Colonic mucosa (tissue), 4 donors: ENCODE results near the gene HOXC5. TPM values are rescaled to one million over a fixed set of nuclear protein-coding genes. Genes with fewer than 3 reads are reported as not detected.

Source experiments
- DNase-seq: peaks from one replicate; pipeline ENCODE4 v3.0.0-alpha.2; 2020
- H3K27ac ChIP-seq: fragments of 200-600 bp; one replicate; pipeline ENCODE4 v1.8.0; 2021
- H3K27me3 ChIP-seq: fragments of 200-600 bp; one replicate; pipeline ENCODE4 v1.8.0; 2021
- H3K36me3 ChIP-seq: fragments of 200-600 bp; one replicate; pipeline ENCODE4 v1.8.0; 2021
- H3K4me1 ChIP-seq: fragments of 200-600 bp; one replicate; pipeline ENCODE4 v1.8.0; 2021; ENCODE audit warnings: mild to moderate bottlenecking
- H3K4me3 ChIP-seq: fragments of 200-600 bp; one replicate; pipeline ENCODE4 v1.8.0; 2021
- H3K9ac ChIP-seq, 2 donors: one replicate each; pipeline ENCODE4 v1.7.0; 2013; ENCODE audit warnings: control low read depth in 2 of 2, low read depth in 2 of 2, low read length in 2 of 2
- H3K9me3 ChIP-seq: fragments of 200-600 bp; one replicate; pipeline ENCODE4 v1.8.0; 2021
- intact Hi-C: fragments of 100-400 bp; cut with DNase I; formaldehyde crosslinking; loops from one replicate; pipeline ENCODE4 v1.14.1; 2022
- total RNA-seq, 2 donors: library from RNA; stranded (reverse); fragmentation: NEBNext Ultra II Directional in 1 of 2; extraction: Animal tissue kit (Norgen Biotek cat#: 25700) in 1 of 2; gene quantifications; one replicate each; pipeline ENCODE4 v1.2.1, GENCODE V29; 2021
- TF ChIP-seq, protein P1 (sequence below): fragments of 200-600 bp; IDR thresholded peaks from one replicate; pipeline ENCODE4 v1.8.0; 2022; ENCODE audit warnings: antibody characterized with exemption, mild to moderate bottlenecking
- donor health status: healthy.
- donor health status: DM: no; HTN: no; CAD: no.
- donor health status: DM: no; HTN: no; CAD: no.

The HOXC5 gene
- total RNA-seq, 2 donors from 2014 or later = not detected

DNA sequence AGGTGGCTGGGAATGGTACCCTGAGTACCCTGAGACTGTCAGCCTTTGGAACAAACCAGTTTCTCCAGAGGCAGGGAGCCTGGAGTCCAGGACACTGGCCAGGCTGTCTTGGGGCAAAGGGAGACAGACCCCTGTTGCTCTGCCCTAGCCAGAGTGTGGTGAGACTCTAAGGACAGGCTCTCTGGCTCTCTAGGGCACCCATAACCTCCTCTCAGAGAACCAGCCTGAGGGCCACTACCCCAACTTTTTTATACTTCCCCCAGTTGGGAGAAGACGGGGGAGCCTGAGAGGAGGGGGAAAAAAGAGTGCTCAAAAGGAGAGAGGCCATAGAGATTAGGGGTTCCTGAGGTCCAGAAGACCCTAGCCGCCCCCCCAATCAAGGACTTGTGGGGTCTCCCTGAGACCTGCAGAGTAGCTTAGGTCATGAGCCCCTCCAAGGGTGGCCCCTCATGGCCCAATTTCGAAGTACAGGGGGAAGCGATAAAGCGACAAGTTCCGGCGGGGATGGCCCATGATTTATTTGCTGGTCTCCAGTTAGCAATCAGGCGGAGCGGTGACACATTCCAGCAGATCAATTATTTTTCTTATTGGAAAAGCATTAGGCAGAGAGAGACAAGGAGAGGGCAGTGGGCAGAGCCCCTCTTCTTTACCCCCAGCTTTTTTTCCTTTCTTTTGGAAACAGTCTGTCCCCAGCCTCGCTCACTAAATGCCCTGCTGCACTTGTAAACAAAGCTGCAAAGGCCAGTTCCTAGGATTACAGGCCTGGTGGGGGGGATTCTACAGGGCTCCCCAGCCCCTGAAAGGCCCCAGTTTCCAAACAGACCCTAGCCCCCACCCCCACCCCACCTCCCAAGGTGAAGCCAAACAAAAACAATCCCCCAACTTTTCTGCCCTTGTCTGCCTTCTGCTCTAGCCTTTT is 22.5 kb upstream of the HOXC5 start:
- H3K4me1 ChIP-seq = peaks cover 7% of the 10 kb centered on the region
- H3K9me3 ChIP-seq = no peaks in the 10 kb centered on the region
- H3K36me3 ChIP-seq = no peaks in the 10 kb centered on the region
- intact Hi-C loops = no loop called here
- no peak overlapping the region for H3K27ac ChIP-seq
- H3K27me3 ChIP-seq = peaks cover 92% of the 10 kb centered on the region
- H3K4me3 ChIP-seq = no peak overlapping the region
- H3K9ac ChIP-seq = no peak overlapping the region
- TF ChIP-seq, protein P1, sequence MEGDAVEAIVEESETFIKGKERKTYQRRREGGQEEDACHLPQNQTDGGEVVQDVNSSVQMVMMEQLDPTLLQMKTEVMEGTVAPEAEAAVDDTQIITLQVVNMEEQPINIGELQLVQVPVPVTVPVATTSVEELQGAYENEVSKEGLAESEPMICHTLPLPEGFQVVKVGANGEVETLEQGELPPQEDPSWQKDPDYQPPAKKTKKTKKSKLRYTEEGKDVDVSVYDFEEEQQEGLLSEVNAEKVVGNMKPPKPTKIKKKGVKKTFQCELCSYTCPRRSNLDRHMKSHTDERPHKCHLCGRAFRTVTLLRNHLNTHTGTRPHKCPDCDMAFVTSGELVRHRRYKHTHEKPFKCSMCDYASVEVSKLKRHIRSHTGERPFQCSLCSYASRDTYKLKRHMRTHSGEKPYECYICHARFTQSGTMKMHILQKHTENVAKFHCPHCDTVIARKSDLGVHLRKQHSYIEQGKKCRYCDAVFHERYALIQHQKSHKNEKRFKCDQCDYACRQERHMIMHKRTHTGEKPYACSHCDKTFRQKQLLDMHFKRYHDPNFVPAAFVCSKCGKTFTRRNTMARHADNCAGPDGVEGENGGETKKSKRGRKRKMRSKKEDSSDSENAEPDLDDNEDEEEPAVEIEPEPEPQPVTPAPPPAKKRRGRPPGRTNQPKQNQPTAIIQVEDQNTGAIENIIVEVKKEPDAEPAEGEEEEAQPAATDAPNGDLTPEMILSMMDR = no peak
- DNase-seq = no peak

DNA sequence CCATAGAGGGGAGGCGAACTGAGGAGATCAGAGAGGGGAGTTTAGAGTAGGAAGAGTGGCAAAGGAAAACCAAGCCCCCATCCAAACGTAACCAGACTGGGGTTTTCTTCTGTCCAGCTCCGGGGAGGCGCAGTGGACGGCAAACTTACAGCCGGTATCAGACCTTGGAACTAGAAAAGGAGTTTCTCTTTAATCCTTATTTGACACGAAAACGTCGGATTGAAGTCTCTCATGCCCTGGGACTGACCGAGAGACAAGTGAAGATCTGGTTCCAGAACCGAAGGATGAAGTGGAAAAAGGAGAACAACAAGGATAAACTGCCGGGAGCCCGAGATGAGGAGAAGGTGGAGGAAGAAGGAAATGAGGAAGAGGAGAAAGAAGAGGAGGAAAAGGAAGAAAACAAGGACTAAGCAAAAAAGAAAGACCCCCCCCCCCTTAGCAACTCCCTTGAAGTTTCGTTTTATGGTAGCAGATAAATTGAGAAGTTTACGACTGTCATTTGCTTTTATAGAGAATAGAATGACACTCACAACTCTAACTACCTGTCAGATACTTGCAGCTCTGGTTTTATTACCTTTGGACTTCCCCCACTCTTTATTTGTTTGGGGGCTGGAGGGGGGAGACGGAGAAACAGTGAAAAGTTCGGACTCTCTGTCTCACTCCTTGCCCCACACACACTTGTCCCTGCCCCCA is 21.7 kb upstream of the HOXC5 start:
- H3K9ac ChIP-seq = no peak overlapping the region
- H3K4me1 ChIP-seq = peaks cover 2% of the 10 kb centered on the region
- H3K36me3 ChIP-seq = no peaks in the 10 kb centered on the region
- DNase-seq = no peak
- peaks cover 92% of the 10 kb centered on the region for H3K27me3 ChIP-seq
- H3K4me3 ChIP-seq = no peak overlapping the region
- TF ChIP-seq, protein P1 = no peak
- H3K9me3 ChIP-seq = no peaks in the 10 kb centered on the region
- intact Hi-C loops = no loop called here
- no peak overlapping the region for H3K27ac ChIP-seq

DNA sequence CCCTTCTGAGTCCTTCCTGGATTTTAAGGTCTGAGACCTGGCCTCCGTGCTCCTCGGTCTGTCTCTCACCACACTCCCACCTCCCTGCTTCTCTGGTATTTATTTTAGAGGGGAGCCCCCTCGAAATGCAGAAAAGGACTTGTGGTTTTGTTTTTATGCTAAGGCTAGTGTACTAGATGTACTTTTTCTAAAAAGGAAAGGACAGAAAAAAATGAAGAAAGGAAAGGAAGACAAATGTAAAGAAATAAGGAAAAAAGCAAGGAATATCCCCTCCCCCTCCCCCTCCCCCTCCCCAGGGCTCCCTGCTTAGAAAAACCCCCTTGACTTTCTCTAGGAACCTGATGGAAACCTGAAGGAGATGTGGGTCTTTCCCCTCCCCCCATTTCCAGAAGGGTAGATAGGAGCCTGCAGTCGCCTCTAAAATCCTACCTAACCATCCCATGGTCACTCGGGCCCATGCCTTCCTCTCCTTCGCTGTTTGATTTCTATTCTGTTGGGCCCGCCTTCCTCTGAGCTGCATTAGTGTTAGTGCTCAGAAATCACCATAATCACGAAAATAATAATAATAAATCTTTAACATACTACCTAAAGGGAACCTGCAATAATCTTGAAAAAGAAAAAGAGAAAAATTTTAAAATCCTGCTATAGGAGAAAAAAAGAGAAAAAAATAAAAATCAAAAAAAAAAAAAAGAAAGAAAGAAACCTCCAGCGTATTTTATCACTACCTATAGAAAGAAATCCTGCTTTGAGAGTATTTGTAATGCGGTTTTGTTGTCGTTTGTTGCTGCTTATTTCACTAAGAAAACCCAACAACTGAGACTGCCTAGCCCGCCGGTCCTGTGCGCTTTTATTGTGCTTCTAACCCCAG is 21.0 kb upstream of the HOXC5 start:
- TF ChIP-seq, protein P1 = no peak
- H3K9me3 ChIP-seq = no peaks in the 10 kb centered on the region
- H3K9ac ChIP-seq = no peak overlapping the region
- intact Hi-C loops = no loop called here
- no peak overlapping the region for H3K27ac ChIP-seq
- no peak for DNase-seq
- no peaks in the 10 kb centered on the region for H3K4me1 ChIP-seq
- no peak overlapping the region for H3K4me3 ChIP-seq
- peaks cover 92% of the 10 kb centered on the region for H3K27me3 ChIP-seq
- no peaks in the 10 kb centered on the region for H3K36me3 ChIP-seq

DNA sequence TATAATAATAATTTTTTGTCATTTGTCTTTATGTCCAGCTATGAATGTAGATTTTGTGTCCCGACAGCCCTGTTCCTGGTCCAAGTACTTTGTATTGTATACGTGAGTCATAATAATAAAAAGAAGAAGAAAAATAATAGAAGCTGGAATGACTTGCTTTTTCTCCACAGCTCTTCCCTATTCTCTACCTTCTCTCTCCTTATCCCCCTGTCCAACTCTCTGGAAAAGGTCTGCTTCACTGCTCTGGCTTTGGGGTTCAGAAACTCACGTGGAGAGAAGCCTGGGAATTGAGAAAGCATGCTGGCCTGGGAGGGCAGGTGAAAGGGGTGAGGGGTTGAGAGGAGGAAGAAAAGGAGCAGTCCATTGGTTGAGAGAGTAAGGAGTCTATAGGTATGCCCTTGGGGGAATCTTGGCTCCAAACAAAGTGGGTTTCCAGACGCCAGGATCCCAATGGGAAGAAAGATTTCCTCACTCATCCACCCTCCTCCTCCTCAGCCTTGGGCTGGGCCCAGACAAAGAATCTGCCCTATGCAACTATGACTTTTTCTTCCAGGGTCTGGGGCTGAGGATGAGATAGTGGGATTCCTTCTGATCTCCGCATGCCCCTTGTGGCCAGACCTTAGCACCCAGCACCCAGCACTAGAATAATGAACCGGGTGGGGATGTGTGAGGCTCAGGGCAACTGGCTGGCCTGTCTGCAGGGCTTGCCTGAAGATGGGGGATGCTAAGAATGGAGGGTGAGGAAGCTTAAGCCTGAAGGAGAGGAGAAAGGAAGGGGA is 20.0 kb upstream of the HOXC5 start:
- intact Hi-C loops = no loop called here
- Histone ChIP-seq H3K9ac (no peak overlapping the region), H3K9me3 (no peaks in the 10 kb centered on the region), H3K36me3 (no peaks in the 10 kb centered on the region), H3K27ac (no peak overlapping the region), H3K4me1 (no peaks in the 10 kb centered on the region), H3K4me3 (no peak overlapping the region), H3K27me3 (peaks cover 92% of the 10 kb centered on the region)
- TF ChIP-seq, protein P1 = no peak
- DNase-seq = no peak
